GM13976 (cell line): ENCODE measurements around the gene ACBD7.

ENCODE experiments used
- DNase-seq: peaks from one replicate; pipeline ENCODE4 v3.0.0; 2012; ENCODE audit warnings: low spot score
- CTCF ChIP-seq: IDR thresholded peaks from 2 replicates; pipeline ENCODE4 v1.5.1; 2012; ENCODE audit warnings: borderline replicate concordance, mild to moderate bottlenecking; ENCODE audit not compliant: insufficient read depth; ENCODE audit errors: extremely low read depth, missing control alignments, control extremely low read depth
- in situ Hi-C: fragments of 300-500 bp; cut with MboI; formaldehyde crosslinking; loops from one replicate; pipeline ENCODE4 v1.12.0; 2022; ENCODE audit warnings: low sequenced_read_pairs, mixed read lengths, inconsistent platforms; ENCODE audit not compliant: unreplicated experiment

The ACBD7 gene

GRCh38 chr10:15088428-15089261 lies at the start of gene ACBD7:
ACBD7 (minus strand) TSS chr10:15088776; CDS start chr10:15088728, 48 bp downstream.
- TF ChIP-seq CTCF = no peak
- DNase-seq = peak; percentile 93

GRCh38 chr10:15137636-15138035 lies 49.1 kb upstream of the ACBD7 start:
- no peak for DNase-seq
- in situ Hi-C loops = no loop called here
- TF ChIP-seq CTCF = no peak

More at GRCh38 chr10:15088428-15089261, at the start of gene ACBD7:
- in situ Hi-C loops = no loop called here

GRCh38 chr10:15137036-15137359 lies 48.4 kb upstream of the ACBD7 start:
- DNase-seq = no peak
- no peak for TF ChIP-seq CTCF

GRCh38 chr10:15136129-15137035 lies 47.8 kb upstream of the ACBD7 start:
- no peak for TF ChIP-seq CTCF
- DNase-seq = no peak
- in situ Hi-C loops = no loop called here

More at GRCh38 chr10:15137036-15137359, 48.4 kb upstream of the ACBD7 start:
- in situ Hi-C loops = no loop called here

- in situ Hi-C loops = no loop called here
- DNase-seq = no peak
- TF ChIP-seq CTCF = no peak
Observed at GRCh38 chr10:15131330-15131729, 42.8 kb upstream of the ACBD7 start.

GRCh38 chr10:15124908-15125307 lies 36.3 kb upstream of the ACBD7 start:
- no peak for TF ChIP-seq CTCF
- in situ Hi-C loops = no loop called here
- no peak for DNase-seq
